GM12878 (cell line): ENCODE measurements around the gene DEUP1. TPM values are rescaled to one million over a fixed set of nuclear protein-coding genes. Genes with fewer than 3 reads are reported as not detected.

Source experiments
- ATAC-seq: fragments of 200-7000 bp; cut with Tn5 transposase; 3 replicates; pipeline ENCODE4 v1.9.1; 2020; ENCODE audit warnings: mild to moderate bottlenecking, moderate library complexity
- BruUV-seq: library from RNA; stranded (reverse); fragments of 400-500 nt; replicated peaks from 2 replicates; lab custom pipeline; 2021; lab: Mats Ljungman, UMichigan
- CTCF ChIA-PET: fragments of 300-600 bp; sonication (Branson Sonifier 250); formaldehyde crosslinking; extraction: SDS; loops from one replicate; lab custom pipeline; 2021; ENCODE audit warnings: inconsistent platforms; lab: Yijun Ruan, JAX
- POLR2A ChIA-PET: fragments of 350-600 bp; formaldehyde crosslinking; extraction: SDS; loops from one replicate; lab custom pipeline; 2021; ENCODE audit warnings: inconsistent platforms; lab: Charles Lee
- RAD21 ChIA-PET: fragments of 300-600 bp; sonication (Branson Sonifier 250); formaldehyde crosslinking; loops from one replicate; lab custom pipeline; 2023; ENCODE audit warnings: antibody characterized with exemption; ENCODE audit not compliant: unreplicated experiment; lab: Charles Lee
- SMC1A ChIA-PET: fragments of 300-600 bp; sonication (Branson Sonifier 250); formaldehyde crosslinking; loops from one replicate; lab custom pipeline; 2023; ENCODE audit not compliant: unreplicated experiment, uncharacterized antibody; lab: Charles Lee
- DNase-seq: peaks from one replicate; pipeline ENCODE4 v3.0.0-alpha.2; 2011; ENCODE audit warnings: low read depth, low spot score
- FAIRE-seq: peaks from 3 replicates; lab custom pipeline; 2011; peaks lifted over from hg19 to GRCh38; lab: Jason Lieb, UNC
- H2AFZ ChIP-seq: 2 replicates; pipeline ENCODE4 v1.6.0; 2011; ENCODE audit warnings: low read depth, low read length, control low read depth; ENCODE audit not compliant: control insufficient read depth
- H3K27ac ChIP-seq: 2 replicates; pipeline ENCODE4 v1.5.1; 2011; ENCODE audit warnings: control low read depth; ENCODE audit not compliant: control insufficient read depth, insufficient read depth
- H3K27me3 ChIP-seq, 2 experiments: replicated peaks in 1 of 2; 2 replicates each; pipeline versions ENCODE4 v1.6.0 to v1.6.1; 2011; ENCODE audit warnings: low read length in 1 of 2; ENCODE audit not compliant: control insufficient read depth in 2 of 2, insufficient read depth in 2 of 2
- H3K36me3 ChIP-seq, 2 experiments: 2 replicates each; pipeline ENCODE4 v1.5.1; 2011; ENCODE audit warnings: low read length in 1 of 2; ENCODE audit not compliant: control insufficient read depth in 2 of 2, insufficient read depth in 2 of 2
- H3K4me1 ChIP-seq: 2 replicates; pipeline ENCODE4 v1.6.1; 2011; ENCODE audit warnings: mild to moderate bottlenecking, low read length, moderate library complexity, mixed read lengths; ENCODE audit not compliant: control insufficient read depth, insufficient read depth
- H3K4me2 ChIP-seq: 2 replicates; pipeline ENCODE4 v1.6.0; 2011; ENCODE audit warnings: control low read depth; ENCODE audit not compliant: control insufficient read depth, insufficient read depth
- H3K4me3 ChIP-seq: fragments of 200-600 bp; sonication (generic); 2 replicates; pipeline ENCODE4 v1.5.1; 2016
- H3K79me2 ChIP-seq: 2 replicates; pipeline ENCODE4 v1.6.0; 2011; ENCODE audit warnings: low read length; ENCODE audit not compliant: control insufficient read depth, insufficient read depth
- H3K9ac ChIP-seq: 2 replicates; pipeline ENCODE4 v1.8.0; 2011; ENCODE audit warnings: low read length, control low read depth, mixed read lengths; ENCODE audit not compliant: control insufficient read depth, insufficient read depth
- H3K9me3 ChIP-seq: replicated peaks from 3 replicates; pipeline ENCODE4 v1.5.1; 2011; ENCODE audit warnings: mild to moderate bottlenecking, low read length; ENCODE audit not compliant: control insufficient read depth, insufficient read depth
- H4K20me1 ChIP-seq: 2 replicates; pipeline ENCODE4 v1.6.0; 2011; ENCODE audit not compliant: control insufficient read depth, insufficient read depth
- GABPA ChIP-seq: IDR thresholded peaks from 2 replicates; pipeline ENCODE4 v1.6.1; 2014; ENCODE audit warnings: antibody characterized with exemption, low read depth, mild to moderate bottlenecking, inconsistent platforms
- NFYA ChIP-seq: IDR thresholded peaks from 2 replicates; pipeline ENCODE4 v1.6.1; 2011; ENCODE audit warnings: low read depth, mild to moderate bottlenecking, low read length, improper control_type of control experiment, borderline replicate concordance
- POLR2AphosphoS2 ChIP-seq: IDR thresholded peaks from 2 replicates; pipeline ENCODE4 v1.6.1; 2011; ENCODE audit warnings: low read depth, mild to moderate bottlenecking, low read length, improper control_type of control experiment, moderate library complexity
- RBBP5 ChIP-seq: fragments of 200-600 bp; sonication (generic); conservative IDR thresholded peaks from 2 replicates; pipeline ENCODE4 v1.6.1; 2016
- RELB ChIP-seq: fragments of 450-650 bp; IDR thresholded peaks from 2 replicates; pipeline ENCODE4 v1.6.1; 2017; ENCODE audit warnings: low read depth, mild to moderate bottlenecking, moderate library complexity
- SMC3 ChIP-seq: IDR thresholded peaks from 2 replicates; pipeline ENCODE4 v1.6.1; 2011; ENCODE audit warnings: low read length, improper control_type of control experiment, borderline replicate concordance
- SREBF2 ChIP-seq: IDR thresholded peaks from 2 replicates; pipeline ENCODE4 v1.6.1; 2012; ENCODE audit warnings: mild to moderate bottlenecking, low read length
- ZSCAN29 ChIP-seq: fragments of 450-650 bp; IDR thresholded peaks from 2 replicates; pipeline ENCODE4 v1.6.1; 2017; ENCODE audit warnings: mild to moderate bottlenecking, moderate library complexity
- WGBS: methylation state at CpG from one replicate; pipeline ENCODE4 v1.1.6; 2016; ENCODE audit warnings: low lambda C conversion rate; ENCODE audit not compliant: insufficient replicate concordance, insufficient coverage; ENCODE audit errors: missing lambda C conversion rate; 5-methylcytosine and 5-hydroxymethylcytosine counted together
- in situ Hi-C: fragments of 300-500 bp; cut with MboI; formaldehyde crosslinking; loops from 9 replicates; pipeline ENCODE4 v1.14.3; 2018; ENCODE audit warnings: mixed read lengths
- intact Hi-C: fragments of 100-400 bp; cut with micrococcal nuclease; formaldehyde crosslinking; loops from one replicate; pipeline ENCODE4 v1.14.2; 2022; ENCODE audit not compliant: unreplicated experiment
- polyA plus RNA-seq, 11 experiments: library from polyadenylated mRNA; depleted of rRNA in 4 of 11; unstranded in 6 of 11; stranded (reverse) in 5 of 11; fragments of >200 nt; fragmentation: Nextera tagmentation in 4 of 11; fragmentation: Illumina TruSeq in 1 of 11; extraction: Ambion mirVana in 4 of 11; extraction: Trizol in 1 of 11; gene quantifications; 1 replicate in 1 of 11; 2 replicates in 10 of 11; pipeline versions ENCODE4 v1.2.1 to v1.2.3, GENCODE V29; 2011 to 2016; ENCODE audit warnings: inconsistent platforms in 2 of 11, missing spikeins in 2 of 11, low read depth in 1 of 11
- total RNA-seq, 4 experiments: library from RNA; depleted of rRNA in 3 of 4; stranded (reverse); fragments of >200 nt in 3 of 4; fragmentation: Illumina TruSeq in 1 of 4; extraction: Trizol in 1 of 4; gene quantifications; 2 replicates each; pipeline versions ENCODE4 v1.2.1 to v1.2.3, GENCODE V29; 2013 to 2021
- TF ChIP-seq, protein P1 (sequence below), 3 experiments: IDR thresholded peaks in 2 of 3; conservative IDR thresholded peaks in 1 of 3; 2 replicates each; pipeline ENCODE4 v1.5.1; 2011; ENCODE audit warnings: low read depth in 3 of 3, low read length in 3 of 3, mild to moderate bottlenecking in 3 of 3, control low read depth in 2 of 3, moderate library complexity in 2 of 3, inconsistent platforms in 1 of 3, mixed read lengths in 1 of 3; ENCODE audit not compliant: control insufficient read depth in 2 of 3, insufficient read depth in 1 of 3; ENCODE audit errors: extremely low read depth in 1 of 3

DEUP1 gene
- total and polyA plus RNA-seq, 10 of the 15 experiments (the other 5 are each of a cell fraction or from before 2014, with no cell fraction given) = 0.12 TPM; not detected in 9

- CTCF ChIA-PET = interaction anchor here (0.8 kb wide), 1 partner anchor 9 kb away, joined by 3 read pairs; no protein-coding TSS in a partner anchor
- no peaks in the 10 kb centered on the region for H4K20me1 ChIP-seq
- DNase-seq (no peak), ATAC-seq (peak; percentile 37; the same call in 2 of the 3 replicates), FAIRE-seq (no peak)
- SMC1A ChIA-PET = interaction anchor here (1.0 kb wide), 1 partner anchor 61 kb away, joined by 8 read pairs; the partner anchor contains the start of gene SMCO4
- BruUV-seq = no TSS peak
- no peak overlapping the region for H3K9ac ChIP-seq
- no peaks in the 10 kb centered on the region for H3K27me3 ChIP-seq
- 70% methylated on average over 6 of the region's 6 CpGs for WGBS
- TF ChIP-seq, protein P1, sequence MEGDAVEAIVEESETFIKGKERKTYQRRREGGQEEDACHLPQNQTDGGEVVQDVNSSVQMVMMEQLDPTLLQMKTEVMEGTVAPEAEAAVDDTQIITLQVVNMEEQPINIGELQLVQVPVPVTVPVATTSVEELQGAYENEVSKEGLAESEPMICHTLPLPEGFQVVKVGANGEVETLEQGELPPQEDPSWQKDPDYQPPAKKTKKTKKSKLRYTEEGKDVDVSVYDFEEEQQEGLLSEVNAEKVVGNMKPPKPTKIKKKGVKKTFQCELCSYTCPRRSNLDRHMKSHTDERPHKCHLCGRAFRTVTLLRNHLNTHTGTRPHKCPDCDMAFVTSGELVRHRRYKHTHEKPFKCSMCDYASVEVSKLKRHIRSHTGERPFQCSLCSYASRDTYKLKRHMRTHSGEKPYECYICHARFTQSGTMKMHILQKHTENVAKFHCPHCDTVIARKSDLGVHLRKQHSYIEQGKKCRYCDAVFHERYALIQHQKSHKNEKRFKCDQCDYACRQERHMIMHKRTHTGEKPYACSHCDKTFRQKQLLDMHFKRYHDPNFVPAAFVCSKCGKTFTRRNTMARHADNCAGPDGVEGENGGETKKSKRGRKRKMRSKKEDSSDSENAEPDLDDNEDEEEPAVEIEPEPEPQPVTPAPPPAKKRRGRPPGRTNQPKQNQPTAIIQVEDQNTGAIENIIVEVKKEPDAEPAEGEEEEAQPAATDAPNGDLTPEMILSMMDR (IDR thresholded peaks at IDR 0.05 in 2 of 3, conservative IDR thresholded peaks at IDR 0.05 in 1 of 3; ENCODE audit: control insufficient read depth in 2 of 3, extremely low read depth in 1 of 3, insufficient read depth in 1 of 3, low read depth in 3 of 3, low read length in 3 of 3) = peak in 1 of 3 experiments; percentile 34; a peak in 2 of 6 replicates
- TF ChIP-seq GABPA (no peak), SREBF2 (no peak), SMC3 (peak; percentile 38; the same call in 1 of the 2 replicates), RBBP5 (no peak), RELB (no peak), POLR2AphosphoS2 (no peak), NFYA (no peak), ZSCAN29 (no peak)
- no peak overlapping the region for H2AFZ ChIP-seq
- H3K4me1 ChIP-seq = no peaks in the 10 kb centered on the region
- H3K4me2 ChIP-seq = no peak overlapping the region
- RAD21 ChIA-PET = interaction anchor here (1.0 to 1.2 kb wide), 2 partner anchors 61 to 65 kb away, joined by 3 read pairs; no protein-coding TSS in a partner anchor
- no peaks in the 10 kb centered on the region for H3K9me3 ChIP-seq
- H3K36me3 ChIP-seq = peaks cover 0 to 17% of the 10 kb centered on the region in 2 experiments; a peak in 2 of 4 replicates
- H3K4me3 ChIP-seq = no peak overlapping the region
- H3K79me2 ChIP-seq = no peaks in the 10 kb centered on the region
- in situ Hi-C loops (no loop called here), intact Hi-C loops (no loop called here)
- no peak overlapping the region for H3K27ac ChIP-seq
- POLR2A ChIA-PET = no interaction called here
Observed at GRCh38 chr11:93481696-93482095, 151.2 kb downstream of the DEUP1 start.
